K562 (cell line): ENCODE results near the gene PPIL6. TPM values are rescaled to one million over a fixed set of nuclear protein-coding genes. Genes with fewer than 3 reads are reported as not detected.
A peak's percentile ranks its signal among the peaks of the same experiment; 100 is the strongest.

Source experiments
- CCNT2 ChIP-seq: IDR thresholded peaks from 2 replicates; pipeline ENCODE4 v1.6.1; 2011; ENCODE audit warnings: borderline replicate concordance, low read depth, mild to moderate bottlenecking, moderate library complexity, mixed read lengths, low read length; ENCODE audit not compliant: insufficient read length; ENCODE audit errors: extremely low read depth
- DPF2 ChIP-seq: fragments of 450-650 bp; IDR thresholded peaks from 2 replicates; pipeline ENCODE4 v1.6.1; 2016
- E2F1 ChIP-seq: sonication (generic); formaldehyde crosslinking; IDR thresholded peaks from 2 replicates; pipeline ENCODE4 v1.8.1; 2023; ENCODE audit warnings: mild to moderate bottlenecking, missing genetic modification reagents, moderate library complexity
- HDAC3 ChIP-seq: fragments of 450-650 bp; IDR thresholded peaks from 2 replicates; pipeline ENCODE4 v1.6.1; 2018; ENCODE audit warnings: borderline replicate concordance, mild to moderate bottlenecking, moderate library complexity; ENCODE audit not compliant: partially characterized antibody
- KLF6 ChIP-seq: fragments of 250-450 bp; sonication (Bioruptor Pico); IDR thresholded peaks from 2 replicates; pipeline ENCODE4 v1.4.0; 2020; ENCODE audit warnings: mild to moderate bottlenecking, moderate library complexity, borderline replicate concordance
- MLX ChIP-seq, 2 experiments: fragments of 450-650 bp in 1 of 2; sonication (generic) in 1 of 2; formaldehyde crosslinking; conservative IDR thresholded peaks; 2 replicates each; pipeline versions ENCODE4 v1.4.0 to v1.8.1; 2020 to 2022; ENCODE audit warnings: mild to moderate bottlenecking in 1 of 2, missing genetic modification reagents in 1 of 2
- PCBP1 ChIP-seq: fragments of 200-400 bp; formaldehyde crosslinking; IDR thresholded peaks from 2 replicates; pipeline ENCODE4 v1.6.1; 2018; ENCODE audit warnings: mild to moderate bottlenecking, low read depth, low read length; ENCODE audit not compliant: poor library complexity, severe bottlenecking
- PYGO2 ChIP-seq: fragments of 450-650 bp; IDR thresholded peaks from 2 replicates; pipeline ENCODE4 v1.6.1; 2016; ENCODE audit warnings: mild to moderate bottlenecking, missing genetic modification characterization, moderate library complexity, missing compliant biosample characterization
- SIN3A ChIP-seq, 2 experiments: fragments of 150-350 bp in 1 of 2; IDR thresholded peaks; 2 replicates each; pipeline ENCODE4 v1.6.1; 2011 to 2016; ENCODE audit warnings: borderline replicate concordance in 2 of 2, low read depth in 2 of 2, low read length in 2 of 2, mild to moderate bottlenecking in 2 of 2, moderate library complexity in 2 of 2; ENCODE audit not compliant: control insufficient read depth in 1 of 2
- ZFP30 ChIP-seq: fragments of 250-450 bp; sonication (Bioruptor Pico); IDR thresholded peaks from 2 replicates; pipeline ENCODE4 v1.8.0; 2022; ENCODE audit warnings: moderate library complexity, mild to moderate bottlenecking, inconsistent platforms, borderline replicate concordance
- ZNF212 ChIP-seq: fragments of 450-650 bp; formaldehyde crosslinking; IDR thresholded peaks from 2 replicates; pipeline ENCODE4 v1.4.0; 2020; ENCODE audit warnings: mild to moderate bottlenecking
- ZNF318 ChIP-seq, 2 experiments: fragments of 450-650 bp; IDR thresholded peaks; 2 replicates each; pipeline ENCODE4 v1.6.1; 2016; ENCODE audit warnings: mild to moderate bottlenecking in 2 of 2, borderline replicate concordance in 1 of 2, low read depth in 1 of 2, moderate library complexity in 1 of 2
- ZNF695 ChIP-seq: fragments of 450-650 bp; formaldehyde crosslinking; IDR thresholded peaks from 2 replicates; pipeline ENCODE4 v1.4.0; 2020; ENCODE audit warnings: mild to moderate bottlenecking, moderate library complexity
- ZNF780A ChIP-seq: fragments of 250-450 bp; sonication (Bioruptor Pico); IDR thresholded peaks from 2 replicates; pipeline ENCODE4 v1.5.0; 2021; ENCODE audit warnings: mild to moderate bottlenecking
- ZNF79 ChIP-seq: fragments of 250-450 bp; sonication (Bioruptor Pico); IDR thresholded peaks from 2 replicates; pipeline ENCODE4 v1.4.0; 2020; ENCODE audit warnings: low read depth, mild to moderate bottlenecking, moderate library complexity
- ZZZ3 ChIP-seq: fragments of 450-650 bp; IDR thresholded peaks from 2 replicates; pipeline ENCODE4 v1.6.1; 2016; ENCODE audit warnings: antibody characterized with exemption, mild to moderate bottlenecking, moderate library complexity
- polyA plus RNA-seq, 8 experiments: library from polyadenylated mRNA; depleted of rRNA in 4 of 8; stranded (reverse) in 5 of 8; unstranded in 3 of 8; fragments of >200 nt; fragmentation: Nextera tagmentation in 2 of 8; fragmentation: Illumina TruSeq in 1 of 8; extraction: Ambion mirVana in 2 of 8; extraction: Trizol in 1 of 8; gene quantifications; 2 replicates each; pipeline versions ENCODE4 v1.2.1 to v1.2.3, GENCODE V29; 2011 to 2014; ENCODE audit warnings: inconsistent platforms in 1 of 8, missing spikeins in 1 of 8
- total RNA-seq, 7 experiments: library from RNA; depleted of rRNA in 6 of 7; stranded (reverse); fragments of >200 nt in 6 of 7; fragmentation: Illumina TruSeq in 2 of 7; extraction: Trizol in 2 of 7; gene quantifications; 2 replicates each; pipeline versions ENCODE4 v1.2.1 to v1.2.3, GENCODE V29; 2011 to 2021; ENCODE audit warnings: low replicate concordance in 1 of 7

PPIL6 gene
- total and polyA plus RNA-seq, 9 of the 15 experiments (the other 6 are each of a cell fraction or from before 2014, with no cell fraction given): 0.03 to 0.98 (median 0.41) TPM; not detected in 1

GRCh38 chr6:109455437-109456110 lies 15.1 kb upstream of the PPIL6 start, which contains the start of gene MICAL1 (continued):
- TF ChIP-seq ZNF318 (IDR thresholded peaks at IDR 0.05; ENCODE audit: borderline replicate concordance in 1 of 2, low read depth in 1 of 2) (no peak), ZZZ3 (no peak), PCBP1 (peak; percentile 67), ZNF79 (CRISPR knock-in tag) (no peak), HDAC3 (no peak), CCNT2 (peak; percentile 35), DPF2 (no peak; the same call in 1 of the 2 replicates), MLX (CRISPR knock-in tag; conservative IDR thresholded peaks at IDR 0.05) (no peak), ZFP30 (CRISPR knock-in tag) (no peak), KLF6 (peak; percentile 62; the same call in 1 of the 2 replicates), ZNF780A (no peak), ZNF695 (no peak), SIN3A (IDR thresholded peaks at IDR 0.05; ENCODE audit: borderline replicate concordance in 2 of 2, control insufficient read depth in 1 of 2, low read depth in 2 of 2, low read length in 2 of 2) (peak; percentile 45 to 64; a peak in 2 of 4 replicates), E2F1 (CRISPR knock-in tag) (no peak), PYGO2 (tag) (no peak), ZNF212 (CRISPR knock-in tag) (no peak)
